SK-N-SH (cell line): Measurements from ENCODE around the gene HOXA2. TPM values are rescaled to one million over a fixed set of nuclear protein-coding genes. Genes with fewer than 3 reads are reported as not detected.

Experiments used
- CTCF ChIA-PET: fragments of 300-600, 350-600 bp; formaldehyde crosslinking; extraction: SDS; loops from one replicate; lab custom pipeline; 2021; lab: Yijun Ruan, JAX
- POLR2A ChIA-PET: fragments of 350-600 bp; sonication (Branson Sonifier 250); formaldehyde crosslinking; extraction: SDS; loops from one replicate; lab custom pipeline; 2020; ENCODE audit warnings: antibody characterized with exemption, inconsistent platforms; lab: Yijun Ruan, JAX
- DNase-seq: peaks from one replicate; pipeline ENCODE4 v3.0.0; 2012
- H2AFZ ChIP-seq: fragments of 200-600 bp; sonication (generic); 2 replicates; pipeline ENCODE4 v1.8.1; 2016; ENCODE audit warnings: antibody characterized with exemption, mild to moderate bottlenecking, low read depth
- H3F3A ChIP-seq: fragments of 200-600 bp; sonication (generic); replicated peaks from 2 replicates; pipeline ENCODE3; 2016; ENCODE audit warnings: antibody characterized with exemption, mild to moderate bottlenecking; ENCODE audit not compliant: insufficient read depth
- H3K27ac ChIP-seq, 2 experiments: fragments of 200-500 bp in 1 of 2; fragments of 200-600 bp in 1 of 2; sonication (Bioruptor generic) in 1 of 2; sonication (generic), shearing (Covaris generic) in 1 of 2; 2 replicates each; pipeline versions ENCODE4 v1.5.1 to v1.6.1; 2014 to 2016; ENCODE audit warnings: low read depth in 2 of 2, inconsistent platforms in 1 of 2, low read length in 1 of 2, mild to moderate bottlenecking in 1 of 2, mixed read lengths in 1 of 2
- H3K27me3 ChIP-seq: fragments of 200-600 bp; sonication (generic), shearing (Covaris generic); 2 replicates; pipeline ENCODE4 v1.6.1; 2016; ENCODE audit warnings: mixed run types; ENCODE audit not compliant: insufficient read depth
- H3K36me3 ChIP-seq, 2 experiments: fragments of 200-500 bp in 1 of 2; fragments of 200-600 bp in 1 of 2; sonication (Bioruptor generic) in 1 of 2; sonication (generic) in 1 of 2; replicated peaks in 1 of 2; 2 replicates each; pipeline versions ENCODE3 to v1.5.1; 2014 to 2016; ENCODE audit warnings: low read length in 1 of 2, mild to moderate bottlenecking in 1 of 2; ENCODE audit not compliant: insufficient read depth in 2 of 2, control insufficient read depth in 1 of 2
- H3K4me1 ChIP-seq, 2 experiments: fragments of 200-500 bp in 1 of 2; fragments of 200-600 bp in 1 of 2; sonication (Bioruptor generic) in 1 of 2; sonication (generic), shearing (Covaris generic) in 1 of 2; 2 replicates each; pipeline versions ENCODE4 v1.5.1 to v1.6.1; 2014 to 2016; ENCODE audit warnings: low read depth in 1 of 2, low read length in 1 of 2, mixed run types in 1 of 2; ENCODE audit not compliant: insufficient read depth in 2 of 2, control insufficient read depth in 1 of 2
- H3K4me2 ChIP-seq: fragments of 200-600 bp; sonication (generic), shearing (Covaris generic); 2 replicates; pipeline ENCODE4 v1.6.1; 2017; ENCODE audit warnings: mixed run types
- H3K4me3 ChIP-seq, 2 experiments: fragments of 200-500 bp in 1 of 2; fragments of 200-600 bp in 1 of 2; sonication (Bioruptor generic) in 1 of 2; sonication (generic), shearing (Covaris generic) in 1 of 2; 2 replicates each; pipeline versions ENCODE4 v1.5.1 to v1.8.1; 2014 to 2016; ENCODE audit warnings: low read depth in 2 of 2, inconsistent platforms in 1 of 2, low read length in 1 of 2, mild to moderate bottlenecking in 1 of 2, mixed read lengths in 1 of 2, moderate library complexity in 1 of 2
- H3K79me2 ChIP-seq: fragments of 200-600 bp; sonication (generic); 2 replicates; pipeline ENCODE4 v1.8.1; 2017; ENCODE audit warnings: mild to moderate bottlenecking; ENCODE audit not compliant: insufficient read depth
- H3K9ac ChIP-seq: fragments of 200-600 bp; sonication (generic); 2 replicates; pipeline ENCODE4 v1.6.1; 2017; ENCODE audit warnings: mixed run types
- H3K9me2 ChIP-seq: fragments of 200-600 bp; sonication (generic); 2 replicates; pipeline ENCODE4 v1.6.1; 2017; ENCODE audit warnings: mixed run types
- H3K9me3 ChIP-seq: fragments of 200-600 bp; sonication (generic); 2 replicates; pipeline ENCODE4 v1.6.1; 2017; ENCODE audit warnings: mixed run types, mild to moderate bottlenecking, moderate library complexity
- H4K20me1 ChIP-seq: fragments of 200-600 bp; sonication (generic); 2 replicates; pipeline ENCODE4 v1.6.1; 2017; ENCODE audit warnings: mild to moderate bottlenecking, mixed run types; ENCODE audit not compliant: insufficient read depth
- CHD2 ChIP-seq: fragments of 150-350 bp; IDR thresholded peaks from 2 replicates; pipeline ENCODE4 v1.6.1; 2018; ENCODE audit warnings: low read length; ENCODE audit not compliant: partially characterized antibody
- EZH2phosphoT487 ChIP-seq: fragments of 200-600 bp; sonication (generic); IDR thresholded peaks from 2 replicates; pipeline ENCODE4 v1.6.1; 2017; ENCODE audit warnings: low read depth, mixed run types, mild to moderate bottlenecking, antibody characterized with exemption, moderate library complexity, borderline replicate concordance
- FOXM1 ChIP-seq: IDR thresholded peaks from 2 replicates; pipeline ENCODE4 v1.4.0; 2012; ENCODE audit warnings: low read depth, mild to moderate bottlenecking
- GATA2 ChIP-seq: sonication (generic); formaldehyde crosslinking; IDR thresholded peaks from 2 replicates; pipeline ENCODE4 v1.5.0; 2020; ENCODE audit warnings: mild to moderate bottlenecking, missing genetic modification reagents
- IRF3 ChIP-seq: fragments of 150-350 bp; IDR thresholded peaks from 2 replicates; pipeline ENCODE4 v1.6.1; 2016; ENCODE audit warnings: mild to moderate bottlenecking, low read depth, low read length
- JUND ChIP-seq: IDR thresholded peaks from 2 replicates; pipeline ENCODE4 v1.4.0; 2012
- MAX ChIP-seq: IDR thresholded peaks from 2 replicates; pipeline ENCODE4 v1.4.0; 2012; ENCODE audit warnings: low read depth
- MEF2A ChIP-seq: IDR thresholded peaks from 2 replicates; pipeline ENCODE4 v1.4.0; 2012; ENCODE audit warnings: low read depth, borderline replicate concordance
- MXI1 ChIP-seq: IDR thresholded peaks from 2 replicates; pipeline ENCODE4 v1.6.1; 2012; ENCODE audit warnings: mild to moderate bottlenecking, low read depth, low read length, improper control_type of control experiment
- NRF1 ChIP-seq: IDR thresholded peaks from 2 replicates; pipeline ENCODE4 v1.6.1; 2012; ENCODE audit warnings: low read depth, mild to moderate bottlenecking, low read length
- PBX3 ChIP-seq: IDR thresholded peaks from 2 replicates; pipeline ENCODE4; 2012
- RAD21 ChIP-seq: IDR thresholded peaks from 2 replicates; pipeline ENCODE4 v1.6.1; 2012; ENCODE audit warnings: mild to moderate bottlenecking, low read length
- RCOR1 ChIP-seq: fragments of 150-350 bp; IDR thresholded peaks from 2 replicates; pipeline ENCODE4 v1.6.1; 2017; ENCODE audit warnings: antibody characterized with exemption, low read length
- RFX5 ChIP-seq: IDR thresholded peaks from 2 replicates; pipeline ENCODE4 v1.6.1; 2012; ENCODE audit warnings: mild to moderate bottlenecking, improper control_type of control experiment, low read length
- SMC3 ChIP-seq: IDR thresholded peaks from 2 replicates; pipeline ENCODE4 v1.6.1; 2012; ENCODE audit warnings: low read depth, low read length, improper control_type of control experiment
- TAF1 ChIP-seq: IDR thresholded peaks from 2 replicates; pipeline ENCODE4 v1.6.1; 2012; ENCODE audit warnings: low read depth, mild to moderate bottlenecking, low read length, moderate library complexity, borderline replicate concordance
- TEAD4 ChIP-seq: IDR thresholded peaks from 2 replicates; pipeline ENCODE4 v1.4.0; 2012; ENCODE audit warnings: mild to moderate bottlenecking, borderline replicate concordance; ENCODE audit not compliant: insufficient read depth
- USF2 ChIP-seq: fragments of 150-350 bp; IDR thresholded peaks from 2 replicates; pipeline ENCODE4 v1.6.1; 2017; ENCODE audit warnings: antibody characterized with exemption, low read length, low read depth, borderline replicate concordance
- YY1 ChIP-seq: IDR thresholded peaks from 2 replicates; pipeline ENCODE4 v1.4.0; 2012; ENCODE audit warnings: low read depth, mild to moderate bottlenecking
- WGBS: methylation state at CpG from one replicate; pipeline ENCODE4 v1.1.6; 2017; ENCODE audit warnings: low lambda C conversion rate; 5-methylcytosine and 5-hydroxymethylcytosine counted together
- polyA plus RNA-seq, 3 experiments: library from polyadenylated mRNA; depleted of rRNA; stranded (reverse); fragments of >200 nt; gene quantifications; 2 replicates each; pipeline ENCODE4 v1.2.3, GENCODE V29; 2012

HOXA2 gene
- polyA plus RNA-seq, 1 of the 3 experiments (the other 2 are of a cell fraction), result not detected

- TF ChIP-seq PBX3, result no peak
- no peak for TF ChIP-seq GATA2
- TF ChIP-seq TEAD4, result no peak
These were observed 16.1 kb upstream of the HOXA2 start (continued) for GRCh38 chr7:27118580-27118979.

GRCh38 chr7:27117887-27118491 lies 15.5 kb upstream of the HOXA2 start:
- Histone ChIP-seq H3K9ac (no peak overlapping the region), H3K4me3 (0 out of 4 replicates have a peak overlapping the region, but pooled peaks of 1 of the 2 experiments have one; percentile 6), H3K4me2 (0 out of 2 replicates have a peak overlapping the region, but pooled peaks have one; percentile 17)
- DNase-seq, result no peak
- TF ChIP-seq EZH2phosphoT487 (no peak), GATA2 (no peak), MXI1 (no peak), FOXM1 (no peak), IRF3 (no peak)
- TF ChIP-seq, all 33 proteins: peak for 0
- H3K27me3 ChIP-seq, result peaks cover 96% of the 10 kb centered on the region
- no peaks in the 10 kb centered on the region for H3K36me3 ChIP-seq
- H4K20me1 ChIP-seq, result no peaks in the 10 kb centered on the region
- no peaks in the 10 kb centered on the region for H3K79me2 ChIP-seq
- no peak overlapping the region for H3K27ac ChIP-seq
- H3K9me3 ChIP-seq, result no peaks in the 10 kb centered on the region
- H3F3A ChIP-seq, result no peaks in the 10 kb centered on the region
- CTCF ChIA-PET, result interaction anchor here (0.6 to 2.9 kb wide), 3 partner anchors 13 to 458 kb away, joined by 3 to 9 read pairs (median 3); partner anchors contain the start of gene HOXA5
- 19% methylated on average over 19 of the region's 19 CpGs for whole genome bisulfite sequencing
- no peak overlapping the region for H2AFZ ChIP-seq
- no peaks in the 10 kb centered on the region for H3K4me1 ChIP-seq
- POLR2A ChIA-PET, result no interaction called here
- no peaks in the 10 kb centered on the region for H3K9me2 ChIP-seq

- no peak overlapping the region for H2AFZ ChIP-seq
- H3K4me3 ChIP-seq, result no peak overlapping the region
- CTCF ChIA-PET, result interaction anchor here (0.7 to 2.9 kb wide), 7 partner anchors 11 to 945 kb away, joined by 3 to 9 read pairs (median 4); partner anchors contain the start of gene HOXA5
- no peaks in the 10 kb centered on the region for H3K9me3 ChIP-seq
- H3K27me3 ChIP-seq, result peaks cover 94% of the 10 kb centered on the region
- no peak overlapping the region for H3K9ac ChIP-seq
- H3K27ac ChIP-seq, result no peak overlapping the region
- H3K79me2 ChIP-seq, result no peaks in the 10 kb centered on the region
- DNase-seq, result no peak
- 0 out of 2 replicates have a peak overlapping the region, but pooled peaks have one; percentile 17 for H3K4me2 ChIP-seq
- no peaks in the 10 kb centered on the region for H3K36me3 ChIP-seq
- no peaks in the 10 kb centered on the region for H4K20me1 ChIP-seq
- H3F3A ChIP-seq, result no peaks in the 10 kb centered on the region
- POLR2A ChIA-PET, result no interaction called here
- H3K4me1 ChIP-seq, result no peaks in the 10 kb centered on the region
- no peaks in the 10 kb centered on the region for H3K9me2 ChIP-seq
- WGBS, result 7% methylated on average over 12 of the region's 12 CpGs
- TF ChIP-seq EZH2phosphoT487 (no peak), SMC3 (no peak), NRF1 (no peak), RCOR1 (no peak), FOXM1 (no peak), MAX (no peak), PBX3 (no peak), CHD2 (no peak), YY1 (no peak), USF2 (no peak), JUND (no peak), RFX5 (no peak), MEF2A (no peak), TAF1 (no peak), RAD21 (no peak), GATA2 (no peak)
These were observed 14.7 kb upstream of the HOXA2 start for GRCh38 chr7:27116962-27117886.
